HAP-1 (cell line): Measurements from ENCODE around the gene CDC16.
"Not testable (repeated sequence)": the region's sequence is repeated elsewhere in the genome, so short reads cannot be mapped to it uniquely, and the experiment has no call there.

Experiments
- DNase-seq, 2 experiments: peaks; one replicate each; pipeline ENCODE4 v3.0.0-alpha.2; 2016 to 2020; ENCODE audit warnings: low spot score in 2 of 2
- H3K27me3 ChIP-seq: fragments of 250-450 bp; sonication (Bioruptor Pico); 2 replicates; pipeline ENCODE4 v1.5.1; 2020; ENCODE audit warnings: low read depth, mild to moderate bottlenecking, moderate library complexity
- H3K36me3 ChIP-seq: fragments of 250-450 bp; sonication (Bioruptor Pico); replicated peaks from 2 replicates; pipeline ENCODE4 v1.5.1; 2020; ENCODE audit warnings: mild to moderate bottlenecking
- H3K4me1 ChIP-seq: fragments of 250-450 bp; sonication (Bioruptor Pico); 2 replicates; pipeline ENCODE4 v1.5.1; 2020; ENCODE audit warnings: mild to moderate bottlenecking
- H3K4me3 ChIP-seq: fragments of 250-450 bp; sonication (Bioruptor Pico); 2 replicates; pipeline ENCODE4 v1.5.1; 2020; ENCODE audit warnings: mild to moderate bottlenecking, moderate library complexity
- H3K9me3 ChIP-seq: fragments of 250-450 bp; sonication (Bioruptor Pico); 2 replicates; pipeline ENCODE4 v1.5.1; 2020; ENCODE audit warnings: mild to moderate bottlenecking, moderate library complexity
- in situ Hi-C: fragments of 300-500 bp; cut with MboI; formaldehyde crosslinking; loops from 3 replicates; pipeline ENCODE4 v1.14.3; 2020; ENCODE audit warnings: low sequenced_read_pairs, inconsistent platforms, mixed read lengths

Gene CDC16, protein sequence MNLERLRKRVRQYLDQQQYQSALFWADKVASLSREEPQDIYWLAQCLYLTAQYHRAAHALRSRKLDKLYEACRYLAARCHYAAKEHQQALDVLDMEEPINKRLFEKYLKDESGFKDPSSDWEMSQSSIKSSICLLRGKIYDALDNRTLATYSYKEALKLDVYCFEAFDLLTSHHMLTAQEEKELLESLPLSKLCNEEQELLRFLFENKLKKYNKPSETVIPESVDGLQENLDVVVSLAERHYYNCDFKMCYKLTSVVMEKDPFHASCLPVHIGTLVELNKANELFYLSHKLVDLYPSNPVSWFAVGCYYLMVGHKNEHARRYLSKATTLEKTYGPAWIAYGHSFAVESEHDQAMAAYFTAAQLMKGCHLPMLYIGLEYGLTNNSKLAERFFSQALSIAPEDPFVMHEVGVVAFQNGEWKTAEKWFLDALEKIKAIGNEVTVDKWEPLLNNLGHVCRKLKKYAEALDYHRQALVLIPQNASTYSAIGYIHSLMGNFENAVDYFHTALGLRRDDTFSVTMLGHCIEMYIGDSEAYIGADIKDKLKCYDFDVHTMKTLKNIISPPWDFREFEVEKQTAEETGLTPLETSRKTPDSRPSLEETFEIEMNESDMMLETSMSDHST

DNA sequence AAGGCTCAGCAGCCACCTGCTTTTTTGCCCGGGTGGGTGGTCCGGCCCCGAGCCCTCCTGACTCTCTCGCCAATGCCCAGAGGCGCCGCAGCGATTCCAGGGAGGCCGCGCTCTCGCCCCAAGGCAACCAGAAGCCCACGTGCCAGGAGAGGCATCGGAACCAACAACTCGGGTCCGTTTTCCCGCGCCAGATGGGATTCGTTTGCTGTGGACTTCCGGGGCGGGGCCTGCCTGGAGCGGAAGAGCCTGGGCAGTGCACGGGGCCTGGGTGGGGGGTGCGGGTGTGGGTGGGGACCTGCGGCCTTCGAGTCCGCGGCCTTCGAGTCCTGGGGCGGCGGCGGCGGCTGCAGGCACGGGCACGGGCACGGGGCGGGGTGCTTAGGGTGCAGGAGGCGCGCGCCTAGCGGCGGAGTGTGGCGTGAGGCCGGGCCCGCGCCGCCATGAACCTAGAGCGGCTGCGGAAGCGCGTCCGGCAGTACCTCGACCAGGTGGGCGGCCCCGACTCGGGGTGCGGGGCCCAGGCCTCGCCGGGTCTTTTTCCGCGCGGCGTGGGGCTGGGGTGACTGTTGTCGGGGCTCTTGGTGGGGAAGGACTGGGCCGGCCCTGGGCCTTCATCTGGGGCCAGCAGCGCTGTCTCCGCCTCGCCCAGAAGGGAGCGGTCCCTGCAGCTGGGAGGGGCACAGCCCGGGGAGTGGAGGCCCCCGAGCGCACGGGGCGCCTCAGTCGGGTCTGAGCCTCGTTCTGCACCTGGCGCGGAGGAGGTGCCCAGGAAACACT is at the start of gene CDC16:
Gene CDC16 (plus strand): TSS at position 253 of the 777 bp plus-strand sequence. CDS start 188 bp downstream, at position 441.
- Histone ChIP-seq H3K36me3 (peaks cover 25% of the 10 kb centered on the region), H3K4me1 (peaks cover 5% of the 10 kb centered on the region; the same call in 1 of the 2 replicates), H3K4me3 (peak within 1 kb of the TSS; percentile 87), H3K27me3 (no peaks in the 10 kb centered on the region), H3K9me3 (no peaks in the 10 kb centered on the region)
- peak; percentile 86 to 97 for DNase-seq
- in situ Hi-C loops, result no loop called here

DNA sequence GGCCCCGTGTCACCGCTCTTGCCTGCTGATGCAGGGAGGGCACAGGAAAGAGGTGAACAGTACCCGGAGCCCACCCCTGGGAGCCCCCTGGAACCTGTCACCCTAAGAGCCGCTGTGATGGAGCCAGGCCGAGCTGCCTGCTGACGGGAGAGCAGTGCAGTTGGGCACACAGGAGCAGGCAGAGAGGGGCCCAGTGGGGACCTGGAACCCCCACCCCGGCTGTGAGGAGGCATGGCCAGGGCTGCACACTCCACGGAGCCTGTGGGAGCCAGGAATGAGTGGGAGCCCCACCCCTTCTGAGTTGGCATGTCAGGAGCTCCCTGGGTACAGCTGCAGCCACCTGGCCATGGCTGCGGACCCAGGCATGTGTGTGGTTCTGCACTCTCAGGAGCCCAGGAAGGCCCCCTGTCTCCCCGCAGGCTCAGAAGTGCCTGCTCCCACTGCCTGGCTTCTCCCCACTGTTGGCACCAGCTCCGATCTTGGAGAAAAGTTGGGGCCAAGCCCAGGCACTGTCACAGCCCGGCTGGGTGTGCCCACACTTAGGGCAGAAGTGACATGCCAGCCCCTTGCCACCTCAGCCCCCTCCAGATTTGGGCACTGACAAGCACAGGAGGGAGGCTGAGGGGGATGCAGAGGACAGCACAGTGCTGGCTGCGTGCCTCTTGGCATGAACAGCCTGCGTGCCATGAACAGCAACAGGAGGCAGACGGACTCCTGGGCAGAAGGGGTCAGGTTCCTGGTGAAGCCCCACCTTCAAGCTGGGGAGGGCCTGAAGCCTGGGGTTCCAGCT is 49.3 kb upstream of the CDC16 start:
- in situ Hi-C loops, result no loop called here

DNA sequence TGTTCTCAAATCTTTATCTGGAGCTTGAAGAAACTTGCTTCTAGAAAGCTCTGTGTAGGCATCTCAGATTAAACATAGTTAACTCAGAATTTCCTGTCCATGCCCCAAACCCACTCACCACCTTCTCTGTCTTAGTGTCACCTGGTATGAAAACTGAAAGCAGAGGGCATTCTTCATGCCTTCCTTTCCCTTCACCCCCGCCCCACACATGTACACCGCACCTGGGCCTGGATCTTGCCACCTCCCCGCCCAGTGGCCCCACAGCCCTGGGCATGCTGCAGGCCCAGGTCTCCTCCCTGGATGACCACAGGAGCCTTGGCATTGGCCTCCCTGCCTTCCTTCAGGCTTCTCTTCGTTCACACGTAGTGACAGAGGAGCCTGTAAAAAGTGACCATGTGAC is 39.8 kb upstream of the CDC16 start:
- in situ Hi-C loops, result no loop called here

More for the DNA sequence above, 49.3 kb upstream of the CDC16 start:
- no peaks in the 10 kb centered on the region for H3K4me1 ChIP-seq
- H3K9me3 ChIP-seq, result no peaks in the 10 kb centered on the region
- no peak for DNase-seq
- no peak overlapping the region for H3K4me3 ChIP-seq
- H3K36me3 ChIP-seq, result no peaks in the 10 kb centered on the region
- no peaks in the 10 kb centered on the region for H3K27me3 ChIP-seq

DNA sequence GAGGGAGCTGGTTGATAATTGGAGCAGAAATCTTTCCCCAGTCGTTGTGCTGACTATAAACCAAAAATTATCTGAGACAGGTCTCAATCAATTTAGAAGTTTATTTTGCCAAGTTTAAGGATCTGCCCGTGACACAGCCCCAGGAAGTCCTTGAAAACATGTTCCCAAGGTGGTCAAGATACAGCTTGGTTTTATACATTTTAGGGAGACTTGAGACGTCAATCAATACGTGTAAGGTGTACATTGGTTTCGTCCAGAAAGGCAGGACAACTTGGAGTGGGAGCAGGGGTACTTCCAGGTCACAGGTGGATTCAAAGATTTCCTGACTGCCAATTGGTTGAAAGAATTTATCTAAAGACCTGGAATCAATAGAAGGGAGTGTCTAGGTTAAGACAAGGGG is 38.1 kb upstream of the CDC16 start:
- H3K4me1 ChIP-seq, result no peaks in the 10 kb centered on the region
- H3K9me3 ChIP-seq, result no peaks in the 10 kb centered on the region
- no peak for DNase-seq
- H3K4me3 ChIP-seq, result no peak overlapping the region
- no peaks in the 10 kb centered on the region for H3K27me3 ChIP-seq
- no peaks in the 10 kb centered on the region for H3K36me3 ChIP-seq
- in situ Hi-C loops, result no loop called here

More for the DNA sequence above, 39.8 kb upstream of the CDC16 start:
- no peaks in the 10 kb centered on the region for H3K27me3 ChIP-seq
- H3K4me3 ChIP-seq, result no peak overlapping the region
- no peaks in the 10 kb centered on the region for H3K36me3 ChIP-seq
- H3K4me1 ChIP-seq, result no peaks in the 10 kb centered on the region
- no peaks in the 10 kb centered on the region for H3K9me3 ChIP-seq
- no peak for DNase-seq

DNA sequence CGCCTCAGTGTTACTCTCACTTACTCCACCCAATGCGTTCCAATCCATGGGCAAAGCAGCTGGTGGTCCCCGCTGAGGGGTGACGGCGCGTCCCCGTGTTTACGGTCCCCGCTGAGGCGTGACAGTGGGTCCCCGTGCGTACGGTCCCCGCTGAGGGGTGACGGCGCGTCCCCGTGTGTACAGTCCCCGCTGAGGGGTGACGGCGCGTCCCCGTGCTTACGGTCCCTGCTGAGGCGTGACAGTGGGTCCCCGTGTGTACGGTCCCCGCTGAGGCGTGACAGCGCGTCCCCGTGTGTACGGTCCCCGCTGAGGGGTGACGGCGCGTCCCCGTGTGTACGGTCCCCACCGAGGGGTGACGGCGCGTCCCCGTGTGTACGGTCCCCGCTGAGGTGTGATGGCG is 36.1 kb upstream of the CDC16 start:
- Histone ChIP-seq H3K4me1 (no peaks in the 10 kb centered on the region), H3K9me3 (no peaks in the 10 kb centered on the region), H3K27me3 (no peaks in the 10 kb centered on the region), H3K4me3 (no peak overlapping the region), H3K36me3 (no peaks in the 10 kb centered on the region)
- in situ Hi-C loops, result no loop called here
- DNase-seq, result no peak

DNA sequence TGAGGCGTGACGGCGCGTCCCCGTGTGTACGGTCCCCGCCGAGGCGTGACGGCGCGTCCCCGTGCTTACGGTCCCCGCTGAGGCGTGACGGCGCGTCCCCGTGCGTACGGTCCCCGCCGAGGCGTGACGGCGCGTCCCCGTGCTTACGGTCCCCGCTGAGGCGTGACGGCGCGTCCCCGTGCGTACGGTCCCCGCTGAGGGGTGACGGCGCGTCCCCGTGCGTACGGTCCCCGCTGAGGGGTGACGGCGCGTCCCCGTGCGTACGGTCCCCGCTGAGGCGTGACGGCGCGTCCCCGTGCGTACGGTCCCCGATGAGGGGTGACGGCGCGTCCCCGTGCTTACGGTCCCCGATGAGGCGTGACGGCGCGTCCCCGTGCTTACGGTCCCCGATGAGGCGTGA is 35.2 kb upstream of the CDC16 start:
- H3K9me3 ChIP-seq, result not testable (repeated sequence)

DNA sequence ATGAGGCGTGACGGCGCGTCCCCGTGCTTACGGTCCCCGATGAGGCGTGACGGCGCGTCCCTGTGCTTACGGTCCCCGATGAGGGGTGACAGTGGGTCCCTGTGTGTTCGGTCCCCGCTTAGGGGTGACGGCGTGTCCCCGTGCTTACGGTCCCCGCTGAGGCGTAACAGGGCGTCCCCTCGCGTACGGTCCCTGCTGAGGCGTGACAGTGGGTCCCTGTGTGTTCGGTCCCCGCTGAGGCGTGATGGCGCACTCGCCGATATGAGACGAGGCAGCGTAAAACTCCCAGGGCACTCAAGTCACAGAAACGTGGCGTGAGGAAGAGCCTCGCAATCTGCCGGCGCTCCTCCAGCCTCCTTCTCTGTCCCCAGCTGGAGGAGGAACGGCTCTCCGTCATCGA is 34.7 kb upstream of the CDC16 start:
- no peak for DNase-seq
- in situ Hi-C loops, result no loop called here
- Histone ChIP-seq H3K9me3 (no peaks in the 10 kb centered on the region), H3K36me3 (no peaks in the 10 kb centered on the region), H3K4me1 (no peaks in the 10 kb centered on the region), H3K4me3 (no peak overlapping the region), H3K27me3 (no peaks in the 10 kb centered on the region)

More for the DNA sequence above, 35.2 kb upstream of the CDC16 start:
- H3K4me1 ChIP-seq, H3K4me3 ChIP-seq, H3K36me3 ChIP-seq, H3K27me3 ChIP-seq, in situ Hi-C loops, DNase-seq: not testable (repeated sequence)

DNA sequence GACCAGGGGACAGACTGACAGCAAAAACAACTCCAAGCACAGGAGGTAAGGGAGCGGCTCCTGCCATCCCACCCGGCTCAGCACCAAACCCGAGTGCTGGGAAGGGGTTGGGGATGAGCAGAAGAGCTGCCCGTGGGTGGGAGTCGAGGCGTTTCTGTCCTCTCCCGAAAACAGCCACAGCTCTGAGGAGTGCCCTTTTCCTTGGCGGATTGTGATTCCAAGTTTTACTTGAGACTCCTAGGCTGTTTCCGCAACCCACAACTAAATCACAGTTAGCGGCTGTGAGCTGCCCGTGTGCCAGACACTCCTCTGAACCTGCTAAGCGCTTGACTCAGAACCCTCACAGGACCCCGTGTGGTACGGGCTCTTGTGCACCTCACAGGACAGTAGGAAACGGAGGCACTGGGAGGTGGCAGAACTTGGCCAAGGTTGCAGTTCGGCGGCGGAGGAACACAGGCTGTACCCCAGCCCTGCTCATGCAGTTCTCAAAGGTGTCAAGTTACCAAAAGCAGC is 34.2 kb upstream of the CDC16 start:
- Histone ChIP-seq H3K4me3 (no peak overlapping the region), H3K4me1 (no peaks in the 10 kb centered on the region), H3K27me3 (no peaks in the 10 kb centered on the region), H3K9me3 (no peaks in the 10 kb centered on the region), H3K36me3 (no peaks in the 10 kb centered on the region)
- in situ Hi-C loops, result no loop called here
- no peak for DNase-seq

DNA sequence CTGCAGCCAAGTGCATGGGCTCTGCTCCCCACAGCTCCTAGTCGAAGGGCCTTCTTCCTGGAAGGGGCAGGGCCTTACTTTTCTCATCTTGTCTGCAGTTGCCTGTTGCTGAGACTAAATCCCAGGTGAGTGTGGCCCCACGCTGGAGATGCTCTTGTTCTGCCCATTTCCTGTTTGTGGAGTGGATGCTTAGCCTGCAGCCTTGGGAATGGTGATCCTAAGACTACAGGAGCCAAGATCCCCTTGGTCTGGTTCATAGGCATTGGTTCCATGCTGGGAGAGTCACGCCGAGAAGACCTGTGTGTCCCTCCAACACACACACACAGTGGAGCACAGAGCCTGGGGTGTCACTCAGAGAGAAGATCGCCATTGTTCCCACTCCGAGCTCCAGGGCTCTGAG is 32.1 kb upstream of the CDC16 start:
- in situ Hi-C loops, result no loop called here
- Histone ChIP-seq H3K9me3 (no peaks in the 10 kb centered on the region), H3K27me3 (no peaks in the 10 kb centered on the region), H3K4me1 (no peaks in the 10 kb centered on the region), H3K36me3 (no peaks in the 10 kb centered on the region), H3K4me3 (no peak overlapping the region)
- no peak for DNase-seq

DNA sequence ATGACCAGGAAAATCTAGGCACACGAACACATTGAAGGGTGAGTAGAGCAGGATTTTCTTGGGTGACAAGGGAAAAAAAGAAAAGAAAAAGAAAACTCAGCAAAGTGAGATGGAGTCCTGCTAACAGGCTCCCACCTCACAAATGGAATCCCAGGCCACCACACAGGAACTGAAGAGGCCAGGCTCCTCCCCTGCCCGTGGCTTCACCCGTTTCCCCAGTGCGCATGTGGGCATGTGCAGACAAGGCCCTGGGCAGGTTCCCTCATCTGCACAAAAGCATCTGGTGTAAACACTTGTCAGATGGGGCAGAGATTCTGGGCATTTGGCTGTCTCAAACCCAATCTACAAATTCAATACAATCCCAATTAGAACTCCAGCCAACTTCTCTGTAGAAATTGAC is 31.2 kb upstream of the CDC16 start:
- Histone ChIP-seq H3K27me3 (no peaks in the 10 kb centered on the region), H3K36me3 (no peaks in the 10 kb centered on the region), H3K4me1 (no peaks in the 10 kb centered on the region), H3K4me3 (no peak overlapping the region), H3K9me3 (no peaks in the 10 kb centered on the region)
- DNase-seq, result no peak
- in situ Hi-C loops, result no loop called here

DNA sequence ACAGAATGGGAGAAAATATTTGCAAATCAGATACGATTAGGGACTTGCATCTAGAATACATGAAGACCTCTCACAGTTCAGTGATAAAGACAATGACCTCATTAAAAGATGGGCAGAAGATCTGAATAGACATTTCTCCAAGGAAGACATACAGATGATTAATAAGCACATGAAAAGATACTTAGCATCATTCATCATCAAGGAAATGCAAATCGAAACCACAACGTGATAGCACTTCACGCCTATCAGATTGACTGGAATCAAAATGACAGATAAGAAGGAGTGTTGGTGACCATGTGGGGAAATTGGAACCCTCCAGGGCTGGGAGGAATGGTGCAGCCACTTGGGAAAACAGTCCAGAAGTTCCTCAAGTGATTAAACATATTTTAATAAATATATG is 29.8 kb upstream of the CDC16 start:
- Histone ChIP-seq H3K36me3 (no peaks in the 10 kb centered on the region), H3K4me3 (no peak overlapping the region), H3K9me3 (no peaks in the 10 kb centered on the region), H3K27me3 (no peaks in the 10 kb centered on the region), H3K4me1 (no peaks in the 10 kb centered on the region)
- in situ Hi-C loops, result no loop called here
- DNase-seq, result no peak

DNA sequence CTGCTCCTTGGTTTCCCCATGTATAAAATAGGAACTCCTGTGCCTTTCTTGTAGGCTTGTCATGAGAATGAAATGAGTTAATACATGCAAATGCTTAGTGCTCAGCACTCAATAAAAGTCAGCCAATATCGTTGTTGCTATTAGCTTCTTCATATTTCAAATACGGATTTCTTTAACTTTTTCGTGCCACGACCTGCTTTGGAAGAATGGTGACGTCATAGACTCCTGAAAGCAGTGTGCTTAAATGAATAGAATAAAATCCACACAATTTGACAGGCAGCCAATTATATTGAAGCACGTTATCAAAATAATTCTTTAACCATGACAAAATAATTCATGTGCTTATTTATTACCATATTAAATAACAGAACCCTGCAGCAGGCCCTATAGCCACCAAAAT is 26.6 kb upstream of the CDC16 start:
- no peak for DNase-seq
- Histone ChIP-seq H3K9me3 (no peaks in the 10 kb centered on the region), H3K4me3 (no peak overlapping the region), H3K4me1 (no peaks in the 10 kb centered on the region), H3K27me3 (no peaks in the 10 kb centered on the region), H3K36me3 (no peaks in the 10 kb centered on the region)
- in situ Hi-C loops, result no loop called here

DNA sequence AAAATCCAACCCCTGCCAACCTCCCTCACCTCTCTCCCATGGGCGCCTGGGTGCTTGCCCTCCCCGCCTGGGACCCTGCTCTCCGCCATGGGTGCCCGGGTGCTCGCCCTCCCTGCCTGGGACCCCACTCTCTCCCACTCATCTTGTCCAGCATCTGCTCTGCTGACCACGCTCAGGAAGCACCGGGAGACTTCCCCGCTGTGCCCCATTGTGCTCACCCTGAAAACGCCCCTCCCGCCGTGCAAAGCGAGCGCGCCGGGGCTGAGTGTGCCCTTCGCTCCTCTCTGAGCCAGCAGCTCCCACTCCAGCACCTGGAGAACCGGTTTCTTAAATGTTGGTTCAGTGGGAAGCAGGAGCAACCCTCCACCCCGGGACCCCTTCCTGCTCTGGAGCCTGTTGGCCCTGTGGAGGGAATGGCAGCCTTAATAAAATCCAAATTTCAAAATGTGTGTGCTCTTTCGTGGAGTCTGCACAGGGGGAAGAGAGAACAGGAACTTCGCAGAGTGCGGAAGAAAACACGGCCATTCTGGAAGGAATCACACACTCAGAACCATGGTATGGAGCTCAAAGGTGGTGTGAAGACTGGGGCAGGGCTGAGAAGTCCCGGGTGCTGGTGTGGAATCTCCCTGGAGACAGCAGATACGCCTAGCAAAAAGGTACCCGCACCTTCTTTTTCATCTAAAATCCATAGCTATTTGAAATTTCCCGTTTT is 23.1 kb upstream of the CDC16 start:
- H3K27me3 ChIP-seq, result no peaks in the 10 kb centered on the region
- no peak overlapping the region for H3K4me3 ChIP-seq
- no peak for DNase-seq
- no peaks in the 10 kb centered on the region for H3K4me1 ChIP-seq
- no peaks in the 10 kb centered on the region for H3K9me3 ChIP-seq
- no peaks in the 10 kb centered on the region for H3K36me3 ChIP-seq
- in situ Hi-C loops, result no loop called here
